ENCODE data around the gene SLC1A1.

GRCh38 chr9:4581035-4581760 lies 90.9 kb downstream of the SLC1A1 start:
- no peak for TF ChIP-seq CTCF (conservative IDR thresholded peaks at IDR 0.05; ENCODE audit: low read depth, low read length)
- TF ChIP-seq EZH2 (IDR thresholded peaks at IDR 0.05; ENCODE audit: low read length, unreplicated experiment), result no peak
- TF ChIP-seq EZH2phosphoT487 (IDR thresholded peaks at IDR 0.05; ENCODE audit: borderline replicate concordance, low read length), result no peak
